Vagina (tissue), 2 donors: Measurements from ENCODE around the gene VWF. TPM values are rescaled to one million over a fixed set of nuclear protein-coding genes. Genes with fewer than 3 reads are reported as not detected.

Source experiments
- DNase-seq, 2 donors: peaks; one replicate each; pipeline ENCODE4 v3.0.0-alpha.2; 2017; ENCODE audit errors: extremely low spot score in 2 of 2
- H3K27ac ChIP-seq: fragments of 200-600 bp; sonication (generic); one replicate; pipeline ENCODE4 v1.5.1; 2019
- H3K27me3 ChIP-seq: fragments of 200-600 bp; sonication (generic); one replicate; pipeline ENCODE4 v1.5.1; 2019
- H3K36me3 ChIP-seq, 2 donors: fragments of 200-600 bp; sonication (generic); one replicate each; pipeline ENCODE4 v1.5.1; 2017 to 2019
- H3K4me1 ChIP-seq: fragments of 200-600 bp; sonication (generic); one replicate; pipeline ENCODE4 v1.5.1; 2019
- H3K4me3 ChIP-seq, 2 donors: fragments of 200-600 bp; sonication (generic); 1 replicate in 1 of 2; 2 replicates in 1 of 2; pipeline ENCODE4 v1.5.1; 2016 to 2019
- H3K9me3 ChIP-seq: fragments of 200-600 bp; sonication (generic); one replicate; pipeline ENCODE4 v1.5.1; 2019
- POLR2A ChIP-seq, 2 donors: fragments of 450-650 bp; IDR thresholded peaks; one replicate each; pipeline ENCODE4 v1.6.1; 2017; ENCODE audit warnings: antibody characterized with exemption in 2 of 2, mild to moderate bottlenecking in 2 of 2, moderate library complexity in 2 of 2
- POLR2AphosphoS5 ChIP-seq, 2 donors: sonication (generic); formaldehyde crosslinking; IDR thresholded peaks; one replicate each; pipeline ENCODE4 v1.9.0; 2017; ENCODE audit warnings: antibody characterized with exemption in 2 of 2, mild to moderate bottlenecking in 2 of 2, low read depth in 1 of 2; ENCODE audit not compliant: insufficient read depth in 1 of 2
- intact Hi-C: fragments of 100-400 bp; cut with DNase I; formaldehyde crosslinking; loops from one replicate; pipeline ENCODE4 v1.15.1; 2023
- total RNA-seq: library from RNA; depleted of rRNA; stranded (reverse); fragments of >200 nt; gene quantifications from one replicate; pipeline ENCODE4 v1.2.3, GENCODE V29; 2016
- TF ChIP-seq, protein P1 (sequence below), 3 experiments: fragments of 450-650 bp in 2 of 3; fragments of 200-600 bp in 1 of 3; sonication (generic) in 1 of 3; IDR thresholded peaks; one replicate each; pipeline ENCODE4 v1.5.1; 2017 to 2019; ENCODE audit warnings: antibody characterized with exemption in 3 of 3, mild to moderate bottlenecking in 2 of 3, moderate library complexity in 2 of 3

VWF gene
- total RNA-seq, 1 donor from 2014 or later = 334 TPM

DNA sequence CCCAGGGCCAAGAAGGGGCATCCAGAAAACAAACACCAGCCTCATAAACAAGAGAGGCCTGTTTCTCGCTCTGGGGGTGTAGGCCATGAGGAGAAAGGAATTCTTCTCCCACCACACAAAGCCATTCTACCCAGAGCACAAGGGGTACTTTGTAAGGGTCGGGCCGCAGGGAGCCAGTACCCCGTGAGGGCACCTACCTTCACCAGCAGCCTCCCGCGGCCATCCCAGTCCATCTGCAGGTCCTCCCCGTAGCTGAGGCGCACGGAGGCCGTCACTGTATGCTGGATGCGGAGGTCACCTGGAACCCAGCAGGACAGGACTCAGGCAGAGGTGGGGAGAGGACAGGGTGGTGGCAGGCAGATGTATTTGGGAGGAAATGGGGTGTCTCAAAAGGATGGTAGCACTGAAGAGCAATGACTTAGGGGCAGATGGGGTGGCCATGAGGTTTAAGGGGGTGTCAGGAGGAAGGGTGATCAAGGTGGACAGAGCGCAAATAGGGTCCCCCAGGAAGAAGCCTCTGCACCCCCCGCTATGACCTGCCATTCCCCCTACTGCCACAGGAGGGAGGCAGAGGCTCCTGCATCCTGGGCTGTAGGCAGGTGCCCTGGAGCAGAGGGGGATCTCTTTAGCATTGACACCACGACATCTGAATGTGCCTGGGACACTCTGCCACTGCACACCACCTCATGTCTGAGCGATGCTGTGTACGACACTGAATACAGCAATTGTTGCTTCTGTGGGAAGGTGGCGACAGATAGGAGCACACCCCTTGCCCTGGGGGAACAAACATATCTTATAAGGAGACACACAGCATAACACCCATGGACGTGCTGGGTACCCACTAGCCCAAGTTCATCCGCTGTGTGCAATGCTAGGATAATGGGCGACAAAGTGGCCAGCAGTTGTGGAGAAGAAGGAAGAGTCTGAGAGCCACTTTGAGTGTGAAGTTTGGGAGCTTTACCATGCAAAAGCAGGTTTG lies 61.4 kb downstream of the VWF start:
- TF ChIP-seq POLR2AphosphoS5 (IDR thresholded peaks at IDR 0.05; ENCODE audit: insufficient read depth in 1 of 2, low read depth in 1 of 2) = no peak
- no peak for TF ChIP-seq POLR2A (IDR thresholded peaks at IDR 0.05)
- TF ChIP-seq, protein P1, sequence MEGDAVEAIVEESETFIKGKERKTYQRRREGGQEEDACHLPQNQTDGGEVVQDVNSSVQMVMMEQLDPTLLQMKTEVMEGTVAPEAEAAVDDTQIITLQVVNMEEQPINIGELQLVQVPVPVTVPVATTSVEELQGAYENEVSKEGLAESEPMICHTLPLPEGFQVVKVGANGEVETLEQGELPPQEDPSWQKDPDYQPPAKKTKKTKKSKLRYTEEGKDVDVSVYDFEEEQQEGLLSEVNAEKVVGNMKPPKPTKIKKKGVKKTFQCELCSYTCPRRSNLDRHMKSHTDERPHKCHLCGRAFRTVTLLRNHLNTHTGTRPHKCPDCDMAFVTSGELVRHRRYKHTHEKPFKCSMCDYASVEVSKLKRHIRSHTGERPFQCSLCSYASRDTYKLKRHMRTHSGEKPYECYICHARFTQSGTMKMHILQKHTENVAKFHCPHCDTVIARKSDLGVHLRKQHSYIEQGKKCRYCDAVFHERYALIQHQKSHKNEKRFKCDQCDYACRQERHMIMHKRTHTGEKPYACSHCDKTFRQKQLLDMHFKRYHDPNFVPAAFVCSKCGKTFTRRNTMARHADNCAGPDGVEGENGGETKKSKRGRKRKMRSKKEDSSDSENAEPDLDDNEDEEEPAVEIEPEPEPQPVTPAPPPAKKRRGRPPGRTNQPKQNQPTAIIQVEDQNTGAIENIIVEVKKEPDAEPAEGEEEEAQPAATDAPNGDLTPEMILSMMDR (IDR thresholded peaks at IDR 0.05) = peak; percentile 68 to 76 (median 71)
- H3K4me1 ChIP-seq = peaks cover 40% of the 10 kb centered on the region
- intact Hi-C loops = no loop called here
- H3K27me3 ChIP-seq = no peaks in the 10 kb centered on the region
- H3K9me3 ChIP-seq = no peaks in the 10 kb centered on the region
- H3K27ac ChIP-seq = peak overlapping the region; percentile 72
- H3K4me3 ChIP-seq = no peak overlapping the region
- no peak for DNase-seq
- no peaks in the 10 kb centered on the region for H3K36me3 ChIP-seq

GRCh38 chr12:6062395-6062756 lies 62.1 kb downstream of the VWF start:
- intact Hi-C loops = no loop called here
- TF ChIP-seq, protein P1 (IDR thresholded peaks at IDR 0.05) = no peak
- TF ChIP-seq POLR2AphosphoS5 (IDR thresholded peaks at IDR 0.05; ENCODE audit: insufficient read depth in 1 of 2, low read depth in 1 of 2) (no peak), POLR2A (IDR thresholded peaks at IDR 0.05) (no peak)
- Histone ChIP-seq H3K9me3 (no peaks in the 10 kb centered on the region), H3K27ac (peak overlapping the region; percentile 72), H3K27me3 (no peaks in the 10 kb centered on the region), H3K4me3 (no peak overlapping the region), H3K4me1 (peaks cover 40% of the 10 kb centered on the region), H3K36me3 (no peaks in the 10 kb centered on the region)
- DNase-seq = no peak

DNA sequence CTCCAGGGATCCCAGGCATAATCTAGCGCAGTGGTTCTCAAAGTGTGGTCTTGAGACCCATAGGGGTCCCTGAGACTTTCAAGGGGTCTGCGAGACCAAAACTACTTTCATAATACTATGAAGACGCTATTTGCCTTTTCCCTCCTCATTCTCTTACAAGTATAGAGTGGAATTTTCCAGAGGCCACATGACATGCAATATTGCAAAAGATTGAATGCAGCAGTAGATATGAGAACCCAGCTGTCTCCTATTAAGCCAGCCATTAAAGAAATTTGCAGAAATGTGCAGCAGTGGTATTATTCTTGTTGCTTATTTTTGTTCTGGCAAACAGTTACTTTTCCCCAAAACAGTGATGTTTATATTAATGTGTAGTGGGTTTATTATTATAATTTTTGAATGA lies 62.8 kb downstream of the VWF start:
- H3K4me1 ChIP-seq = peaks cover 35% of the 10 kb centered on the region
- H3K27ac ChIP-seq = peak overlapping the region; percentile 72
- no peak overlapping the region for H3K4me3 ChIP-seq
- no peak for DNase-seq
- H3K27me3 ChIP-seq = no peaks in the 10 kb centered on the region
- no peaks in the 10 kb centered on the region for H3K36me3 ChIP-seq
- intact Hi-C loops = no loop called here
- TF ChIP-seq, protein P1 (IDR thresholded peaks at IDR 0.05) = no peak
- TF ChIP-seq POLR2AphosphoS5 (IDR thresholded peaks at IDR 0.05; ENCODE audit: insufficient read depth in 1 of 2, low read depth in 1 of 2) (peak in 1 of 2 donors; percentile 15), POLR2A (IDR thresholded peaks at IDR 0.05) (no peak)
- H3K9me3 ChIP-seq = no peaks in the 10 kb centered on the region

- peaks cover 23% of the 10 kb centered on the region for H3K4me1 ChIP-seq
- H3K27me3 ChIP-seq = no peaks in the 10 kb centered on the region
- TF ChIP-seq, protein P1 (IDR thresholded peaks at IDR 0.05) = no peak
- no peak for TF ChIP-seq POLR2A (IDR thresholded peaks at IDR 0.05)
- no peak for TF ChIP-seq POLR2AphosphoS5 (IDR thresholded peaks at IDR 0.05; ENCODE audit: insufficient read depth in 1 of 2, low read depth in 1 of 2)
- intact Hi-C loops = no loop called here
- H3K27ac ChIP-seq = no peak overlapping the region
- H3K36me3 ChIP-seq = no peaks in the 10 kb centered on the region
- no peak overlapping the region for H3K4me3 ChIP-seq
- no peaks in the 10 kb centered on the region for H3K9me3 ChIP-seq
- DNase-seq = no peak
These were observed 64.5 kb downstream of the VWF start for GRCh38 chr12:6059860-6060565.
